Measurements from ENCODE around the gene NSFL1C.
"Not testable (repeated sequence)": the region's sequence is repeated elsewhere in the genome, so short reads cannot be mapped to it uniquely, and the experiment has no call there.

Gene NSFL1C

DNA sequence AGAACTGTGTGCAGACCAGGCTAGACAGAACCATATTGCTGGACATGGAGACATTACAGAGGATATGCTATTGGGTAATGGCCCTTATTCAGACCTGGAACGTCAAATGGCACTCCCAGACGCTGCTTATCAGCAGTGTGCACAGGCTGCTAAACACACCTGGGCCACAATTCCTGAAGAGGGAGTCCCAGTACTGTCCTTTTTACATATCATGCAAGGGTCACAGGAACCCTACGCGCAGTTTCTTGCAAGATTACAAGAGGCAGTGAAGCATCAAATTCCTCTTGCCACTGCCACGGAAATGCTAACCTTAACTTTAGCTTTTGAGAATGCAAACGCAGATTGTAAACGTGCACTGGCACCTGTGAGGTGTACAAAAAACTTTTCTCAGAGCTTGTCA lies 68.5 kb downstream of the NSFL1C start:
- not testable (repeated sequence) for H3K9ac ChIP-seq (ENCODE audit: low read depth, low read length); H2AFZ ChIP-seq (ENCODE audit: low read depth, low read length); H3K27ac ChIP-seq (ENCODE audit: low read length); ATAC-seq (ENCODE audit: insufficient read depth, low read depth); H3K79me2 ChIP-seq (ENCODE audit: insufficient read depth, low read length); H3K9me3 ChIP-seq (ENCODE audit: insufficient read depth, low read length, severe bottlenecking); DNase-seq; H3K4me2 ChIP-seq (ENCODE audit: insufficient read depth, low read length); H3K36me3 ChIP-seq (ENCODE audit: insufficient read depth, low read length); H3K4me3 ChIP-seq (ENCODE audit: low read depth in 1 of 2, low read length in 2 of 2); H3K27me3 ChIP-seq (ENCODE audit: insufficient read depth, low read length, poor library complexity); H4K20me1 ChIP-seq (ENCODE audit: insufficient read depth, low read length)
- peaks cover 47% of the 10 kb centered on the region for H3K4me1 ChIP-seq (ENCODE audit: insufficient read depth, low read length)
- TF ChIP-seq, protein P1, sequence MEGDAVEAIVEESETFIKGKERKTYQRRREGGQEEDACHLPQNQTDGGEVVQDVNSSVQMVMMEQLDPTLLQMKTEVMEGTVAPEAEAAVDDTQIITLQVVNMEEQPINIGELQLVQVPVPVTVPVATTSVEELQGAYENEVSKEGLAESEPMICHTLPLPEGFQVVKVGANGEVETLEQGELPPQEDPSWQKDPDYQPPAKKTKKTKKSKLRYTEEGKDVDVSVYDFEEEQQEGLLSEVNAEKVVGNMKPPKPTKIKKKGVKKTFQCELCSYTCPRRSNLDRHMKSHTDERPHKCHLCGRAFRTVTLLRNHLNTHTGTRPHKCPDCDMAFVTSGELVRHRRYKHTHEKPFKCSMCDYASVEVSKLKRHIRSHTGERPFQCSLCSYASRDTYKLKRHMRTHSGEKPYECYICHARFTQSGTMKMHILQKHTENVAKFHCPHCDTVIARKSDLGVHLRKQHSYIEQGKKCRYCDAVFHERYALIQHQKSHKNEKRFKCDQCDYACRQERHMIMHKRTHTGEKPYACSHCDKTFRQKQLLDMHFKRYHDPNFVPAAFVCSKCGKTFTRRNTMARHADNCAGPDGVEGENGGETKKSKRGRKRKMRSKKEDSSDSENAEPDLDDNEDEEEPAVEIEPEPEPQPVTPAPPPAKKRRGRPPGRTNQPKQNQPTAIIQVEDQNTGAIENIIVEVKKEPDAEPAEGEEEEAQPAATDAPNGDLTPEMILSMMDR (IDR thresholded peaks at IDR 0.05; ENCODE audit: borderline replicate concordance, extremely low read depth, low read length, poor library complexity, severe bottlenecking), result peak; percentile 1

DNA sequence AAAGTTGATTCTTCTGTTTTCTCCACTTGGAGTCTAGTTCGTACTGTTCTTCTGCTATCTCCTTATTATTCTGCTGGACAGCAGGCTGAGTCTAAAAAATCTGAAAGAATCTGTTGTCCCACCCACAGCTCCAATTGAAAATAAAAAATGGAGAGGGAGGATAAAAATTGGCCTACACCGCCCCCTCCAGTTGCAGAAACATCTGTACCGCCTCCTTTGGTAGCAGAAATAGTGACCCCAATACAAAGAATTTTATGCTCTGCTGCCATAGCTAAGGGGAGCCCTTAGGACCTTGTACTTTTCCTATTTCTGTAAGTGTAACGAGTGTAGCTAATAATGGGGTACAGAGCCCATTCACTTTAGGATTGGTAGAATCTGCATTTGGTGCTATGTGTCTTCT lies 68.9 kb downstream of the NSFL1C start:
- no peak overlapping the region for H3K4me2 ChIP-seq (ENCODE audit: insufficient read depth, low read length)
- no peak for DNase-seq
- H3K27ac ChIP-seq (ENCODE audit: low read length), result peak overlapping the region; percentile 80

DNA sequence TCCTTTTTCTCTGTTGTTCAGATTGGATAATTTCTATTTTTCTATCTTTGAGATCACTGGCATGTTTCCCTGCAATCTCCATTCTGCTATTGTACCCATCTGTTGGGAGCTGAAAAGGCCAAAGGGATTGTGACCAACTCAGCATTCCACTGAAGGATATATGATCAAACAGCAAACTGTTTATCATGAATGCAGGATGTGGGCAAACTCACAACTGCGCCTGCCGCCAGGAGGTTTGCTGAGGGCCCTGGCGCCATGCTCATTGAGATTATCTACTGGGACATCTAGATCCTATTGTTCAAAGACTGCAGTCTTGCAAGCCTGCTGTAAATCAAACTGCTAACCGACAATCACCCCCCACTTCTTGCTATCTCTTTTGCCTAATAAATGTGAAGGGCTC lies 69.9 kb downstream of the NSFL1C start:
- H4K20me1 ChIP-seq (ENCODE audit: insufficient read depth, low read length), result peaks cover 7% of the 10 kb centered on the region
- H3K27me3 ChIP-seq (ENCODE audit: insufficient read depth, low read length, poor library complexity), result no peaks in the 10 kb centered on the region
- ATAC-seq (ENCODE audit: insufficient read depth, low read depth) (peak; percentile 25; the same call in 1 of the 3 replicates), DNase-seq (peak; percentile 70)
- peaks cover 15% of the 10 kb centered on the region for H3K79me2 ChIP-seq (ENCODE audit: insufficient read depth, low read length)
- peak overlapping the region; percentile 80 for H3K27ac ChIP-seq (ENCODE audit: low read length)
- TF ChIP-seq EZH2 (IDR thresholded peaks at IDR 0.05; ENCODE audit: borderline replicate concordance, low read depth, low read length, severe bottlenecking), result no peak
- TF ChIP-seq, protein P1 (IDR thresholded peaks at IDR 0.05; ENCODE audit: borderline replicate concordance, extremely low read depth, low read length, poor library complexity, severe bottlenecking), result no peak
- peaks cover 3% of the 10 kb centered on the region; the same call in 1 of the 2 replicates for H3K36me3 ChIP-seq (ENCODE audit: insufficient read depth, low read length)
- H3K9me3 ChIP-seq (ENCODE audit: insufficient read depth, low read length, severe bottlenecking), result no peaks in the 10 kb centered on the region
- no peak overlapping the region; a peak in 1 of 4 replicates for H3K4me3 ChIP-seq (ENCODE audit: low read depth in 1 of 2, low read length in 2 of 2)
- H3K9ac ChIP-seq (ENCODE audit: low read depth, low read length), result peak overlapping the region; percentile 23; the same call in 1 of the 2 replicates
- H3K4me2 ChIP-seq (ENCODE audit: insufficient read depth, low read length), result peak overlapping the region; percentile 33
- H2AFZ ChIP-seq (ENCODE audit: low read depth, low read length), result peak overlapping the region; percentile 48
- peaks cover 46% of the 10 kb centered on the region for H3K4me1 ChIP-seq (ENCODE audit: insufficient read depth, low read length)

More for the DNA sequence above, 68.9 kb downstream of the NSFL1C start:
- TF ChIP-seq, protein P1 (IDR thresholded peaks at IDR 0.05; ENCODE audit: borderline replicate concordance, extremely low read depth, low read length, poor library complexity, severe bottlenecking), result peak; percentile 28
- TF ChIP-seq EZH2 (IDR thresholded peaks at IDR 0.05; ENCODE audit: borderline replicate concordance, low read depth, low read length, severe bottlenecking), result no peak
- Histone ChIP-seq H3K79me2 (ENCODE audit: insufficient read depth, low read length) (peaks cover 5% of the 10 kb centered on the region), H2AFZ (ENCODE audit: low read depth, low read length) (no peak overlapping the region), H3K4me3 (ENCODE audit: low read depth in 1 of 2, low read length in 2 of 2) (no peak overlapping the region), H3K4me1 (ENCODE audit: insufficient read depth, low read length) (peaks cover 47% of the 10 kb centered on the region), H3K9ac (ENCODE audit: low read depth, low read length) (no peak overlapping the region), H3K27me3 (ENCODE audit: insufficient read depth, low read length, poor library complexity) (no peaks in the 10 kb centered on the region), H3K9me3 (ENCODE audit: insufficient read depth, low read length, severe bottlenecking) (no peaks in the 10 kb centered on the region), H4K20me1 (ENCODE audit: insufficient read depth, low read length) (no peaks in the 10 kb centered on the region), H3K36me3 (ENCODE audit: insufficient read depth, low read length) (no peaks in the 10 kb centered on the region; the same call in 1 of the 2 replicates)
- ATAC-seq (ENCODE audit: insufficient read depth, low read depth), result no peak
